HepG2 (cell line): ENCODE data around the gene FETUB.

Experiments
- ADNP ChIP-seq: sonication (generic); formaldehyde crosslinking; IDR thresholded peaks from 2 replicates; pipeline ENCODE4 v1.4.0; 2020; ENCODE audit warnings: missing genetic modification reagents
- FOXK1 ChIP-seq: sonication (generic); formaldehyde crosslinking; IDR thresholded peaks from 2 replicates; pipeline ENCODE4 v1.4.0; 2020; ENCODE audit warnings: low read depth, missing genetic modification reagents, borderline replicate concordance
- HOXA3 ChIP-seq: sonication (generic); formaldehyde crosslinking; IDR thresholded peaks from 2 replicates; pipeline ENCODE4 v1.5.0; 2020; ENCODE audit warnings: missing genetic modification reagents
- NFKB2 ChIP-seq: sonication (generic); formaldehyde crosslinking; IDR thresholded peaks from 2 replicates; pipeline ENCODE4 v1.4.0; 2020; ENCODE audit warnings: missing genetic modification reagents, borderline replicate concordance
- TAF15 ChIP-seq: fragments of 200-400 bp; formaldehyde crosslinking; IDR thresholded peaks from one replicate; pipeline ENCODE4 v1.6.1; 2018; ENCODE audit warnings: mild to moderate bottlenecking, low read depth, low read length; ENCODE audit not compliant: poor library complexity, severe bottlenecking
- ZNF160 ChIP-seq: sonication (generic); formaldehyde crosslinking; IDR thresholded peaks from 2 replicates; pipeline ENCODE4 v1.8.0; 2022; ENCODE audit warnings: mild to moderate bottlenecking, inconsistent platforms, missing genetic modification reagents
- ZNF274 ChIP-seq: sonication (generic); formaldehyde crosslinking; IDR thresholded peaks from 2 replicates; pipeline ENCODE4 v1.5.1; 2020; ENCODE audit warnings: mild to moderate bottlenecking, missing genetic modification reagents
- ZNF687 ChIP-seq: sonication (generic); formaldehyde crosslinking; IDR thresholded peaks from 2 replicates; pipeline ENCODE4 v1.5.1; 2020; ENCODE audit warnings: mild to moderate bottlenecking, missing genetic modification reagents, moderate library complexity
- TF ChIP-seq, protein P1 (sequence below): sonication (generic); formaldehyde crosslinking; IDR thresholded peaks from 2 replicates; pipeline ENCODE4 v1.8.1; 2022; ENCODE audit warnings: mild to moderate bottlenecking, missing genetic modification reagents
- TF ChIP-seq, protein P2 (sequence below): IDR thresholded peaks from 2 replicates; pipeline ENCODE4 v1.6.1; 2016
- TF ChIP-seq, protein P3 (sequence below): sonication (generic); formaldehyde crosslinking; IDR thresholded peaks from 2 replicates; pipeline ENCODE4 v1.4.0; 2020; ENCODE audit warnings: mild to moderate bottlenecking, missing genetic modification reagents

DNA sequence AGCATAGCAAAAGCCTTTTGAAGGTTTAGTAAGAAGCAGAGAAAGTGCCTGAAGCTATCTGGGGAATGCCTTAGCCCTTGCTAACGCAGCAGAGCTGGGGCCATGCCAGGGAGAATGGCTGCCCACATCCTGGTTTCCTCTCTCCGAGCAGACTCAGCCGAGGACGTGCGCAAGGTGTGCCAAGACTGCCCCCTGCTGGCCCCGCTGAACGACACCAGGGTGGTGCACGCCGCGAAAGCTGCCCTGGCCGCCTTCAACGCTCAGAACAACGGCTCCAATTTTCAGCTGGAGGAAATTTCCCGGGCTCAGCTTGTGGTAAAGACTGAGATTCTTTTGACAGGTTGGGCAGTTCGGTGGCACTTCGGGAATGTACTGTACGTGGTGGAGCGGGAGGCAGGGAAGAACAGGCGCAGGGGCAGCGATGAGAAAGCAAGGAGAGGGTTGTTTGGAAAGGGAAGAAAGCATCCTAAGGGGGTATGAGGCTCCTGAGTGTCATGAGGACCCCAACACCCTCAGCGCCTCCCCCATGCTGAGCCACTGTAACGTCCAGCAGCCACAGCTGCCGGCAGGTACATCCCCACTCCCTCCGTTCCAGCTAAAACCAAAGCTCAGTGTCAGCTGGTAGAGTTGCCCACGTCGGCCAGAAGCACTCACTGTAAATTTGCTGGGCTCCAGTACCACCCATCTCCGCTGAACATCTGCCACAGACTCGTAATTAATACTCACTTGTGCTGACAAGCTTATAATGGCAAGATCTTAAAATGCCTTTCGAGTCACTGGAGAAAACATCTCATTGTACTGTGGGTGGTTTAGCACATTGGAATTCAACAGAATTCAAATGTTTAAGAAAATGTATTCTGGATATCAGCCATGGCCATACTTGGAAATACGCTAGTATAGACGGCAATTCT is 22.9 kb upstream of the FETUB start:
- TF ChIP-seq TAF15, result no peak
- no peak for TF ChIP-seq ZNF160 (CRISPR knock-in tag)
- TF ChIP-seq HOXA3, result peak; percentile 41; the same call in 1 of the 2 replicates
- TF ChIP-seq NFKB2 (CRISPR knock-in tag), result peak; percentile 58; the same call in 1 of the 2 replicates
- TF ChIP-seq, protein P1, sequence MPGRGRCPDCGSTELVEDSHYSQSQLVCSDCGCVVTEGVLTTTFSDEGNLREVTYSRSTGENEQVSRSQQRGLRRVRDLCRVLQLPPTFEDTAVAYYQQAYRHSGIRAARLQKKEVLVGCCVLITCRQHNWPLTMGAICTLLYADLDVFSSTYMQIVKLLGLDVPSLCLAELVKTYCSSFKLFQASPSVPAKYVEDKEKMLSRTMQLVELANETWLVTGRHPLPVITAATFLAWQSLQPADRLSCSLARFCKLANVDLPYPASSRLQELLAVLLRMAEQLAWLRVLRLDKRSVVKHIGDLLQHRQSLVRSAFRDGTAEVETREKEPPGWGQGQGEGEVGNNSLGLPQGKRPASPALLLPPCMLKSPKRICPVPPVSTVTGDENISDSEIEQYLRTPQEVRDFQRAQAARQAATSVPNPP (CRISPR knock-in tag), result no peak
- no peak for TF ChIP-seq FOXK1 (CRISPR knock-in tag)
- TF ChIP-seq, protein P2, sequence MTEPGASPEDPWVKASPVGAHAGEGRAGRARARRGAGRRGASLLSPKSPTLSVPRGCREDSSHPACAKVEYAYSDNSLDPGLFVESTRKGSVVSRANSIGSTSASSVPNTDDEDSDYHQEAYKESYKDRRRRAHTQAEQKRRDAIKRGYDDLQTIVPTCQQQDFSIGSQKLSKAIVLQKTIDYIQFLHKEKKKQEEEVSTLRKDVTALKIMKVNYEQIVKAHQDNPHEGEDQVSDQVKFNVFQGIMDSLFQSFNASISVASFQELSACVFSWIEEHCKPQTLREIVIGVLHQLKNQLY (CRISPR knock-in tag), result no peak
- no peak; the same call in 1 of the 2 replicates for TF ChIP-seq ZNF274 (CRISPR knock-in tag)
- TF ChIP-seq, protein P3, sequence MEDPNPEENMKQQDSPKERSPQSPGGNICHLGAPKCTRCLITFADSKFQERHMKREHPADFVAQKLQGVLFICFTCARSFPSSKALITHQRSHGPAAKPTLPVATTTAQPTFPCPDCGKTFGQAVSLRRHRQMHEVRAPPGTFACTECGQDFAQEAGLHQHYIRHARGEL (CRISPR knock-in tag), result no peak
- no peak for TF ChIP-seq ADNP (CRISPR knock-in tag)
- TF ChIP-seq ZNF687 (CRISPR knock-in tag), result peak; percentile 83
